ENCODE measurements around the gene ZBTB20.

The ZBTB20 gene

GRCh38 chr3:114307222-114307830 lies 839.8 kb downstream of the ZBTB20 start:
- DNase-seq, result no peak

- DNase-seq, result no peak
Measured at GRCh38 chr3:114299941-114300624, 847.0 kb downstream of the ZBTB20 start.

GRCh38 chr3:114299421-114299820 lies 847.7 kb downstream of the ZBTB20 start:
- DNase-seq, result peak; percentile 33 to 44

- no peak for DNase-seq
Measured at GRCh38 chr3:114295946-114296345, 851.1 kb downstream of the ZBTB20 start.

GRCh38 chr3:114294940-114295480 lies 852.1 kb downstream of the ZBTB20 start:
- peak in 1 of 2 experiments; percentile 25 for DNase-seq

- no peak for DNase-seq
Measured at GRCh38 chr3:114293838-114294535, 853.1 kb downstream of the ZBTB20 start, which contains the start of gene TIGIT. Gene TIGIT, plus strand, starts transcription at chr3:114294028. Its CDS starts 34 bp downstream, at chr3:114294062.

- peak; percentile 90 to 93 for DNase-seq
Measured at GRCh38 chr3:114290911-114291901, 855.9 kb downstream of the ZBTB20 start.

- no peak for DNase-seq
Measured at GRCh38 chr3:114286266-114286665, 860.8 kb downstream of the ZBTB20 start.

GRCh38 chr3:114285648-114286230 lies 861.3 kb downstream of the ZBTB20 start:
- no peak for DNase-seq

- DNase-seq, result no peak
Measured at GRCh38 chr3:114284644-114285043, 862.4 kb downstream of the ZBTB20 start.

All from activated CD4-positive, alpha-beta T cell treated with anti-CD3 and anti-CD28 coated beads, Interleukin-2, amount 50 U/mL, for 4 hours (primary cell).